Suprapubic skin (tissue), 4 donors: ENCODE measurements around the gene GNB1. TPM values are rescaled to one million over a fixed set of nuclear protein-coding genes. Genes with fewer than 3 reads are reported as not detected.

Source experiments
- DNase-seq, 2 donors: peaks; one replicate each; pipeline ENCODE4 v3.0.0-alpha.2; 2019; ENCODE audit warnings: low spot score in 2 of 2
- H3K27ac ChIP-seq: fragments of 200-600 bp; sonication (generic); one replicate; pipeline ENCODE4 v1.5.1; 2019
- H3K27me3 ChIP-seq: fragments of 200-600 bp; sonication (generic); one replicate; pipeline ENCODE4 v1.5.1; 2019
- H3K36me3 ChIP-seq: fragments of 200-600 bp; sonication (generic); one replicate; pipeline ENCODE4 v1.5.1; 2019
- H3K4me1 ChIP-seq: fragments of 200-600 bp; sonication (generic); one replicate; pipeline ENCODE4 v1.5.1; 2019
- H3K4me3 ChIP-seq: fragments of 200-600 bp; sonication (generic); one replicate; pipeline ENCODE4 v1.5.1; 2019; ENCODE audit warnings: mild to moderate bottlenecking
- H3K9me3 ChIP-seq: fragments of 200-600 bp; sonication (generic); one replicate; pipeline ENCODE4 v1.5.1; 2019
- CTCF ChIP-seq, 2 donors: fragments of 200-600 bp in 1 of 2; fragments of 450-650 bp in 1 of 2; sonication (generic) in 1 of 2; IDR thresholded peaks; one replicate each; pipeline ENCODE4 v1.5.1; 2016 to 2019; ENCODE audit warnings: antibody characterized with exemption in 2 of 2, mild to moderate bottlenecking in 1 of 2, moderate library complexity in 1 of 2
- EP300 ChIP-seq: sonication (generic); formaldehyde crosslinking; IDR thresholded peaks from one replicate; pipeline ENCODE4 v1.6.1; 2017; ENCODE audit warnings: antibody characterized with exemption
- POLR2A ChIP-seq, 2 donors: fragments of 450-650 bp; IDR thresholded peaks; one replicate each; pipeline ENCODE4 v1.6.1; 2017; ENCODE audit warnings: antibody characterized with exemption in 2 of 2, mild to moderate bottlenecking in 2 of 2, moderate library complexity in 2 of 2
- POLR2AphosphoS5 ChIP-seq, 3 donors: sonication (generic); formaldehyde crosslinking; IDR thresholded peaks; one replicate each; pipeline ENCODE4 v1.6.1; 2017; ENCODE audit warnings: antibody characterized with exemption in 3 of 3
- WGBS: methylation state at CpG from one replicate; pipeline ENCODE4 v1.1.5; 2018; 5-methylcytosine and 5-hydroxymethylcytosine counted together
- total RNA-seq, 4 donors: library from RNA; depleted of rRNA; stranded (reverse); fragments of >200 nt; gene quantifications; one replicate each; pipeline ENCODE4 v1.1.0, GENCODE V29; 2016

The GNB1 gene
- total RNA-seq, 4 donors from 2014 or later: 121 to 159 (median 153) TPM

DNA sequence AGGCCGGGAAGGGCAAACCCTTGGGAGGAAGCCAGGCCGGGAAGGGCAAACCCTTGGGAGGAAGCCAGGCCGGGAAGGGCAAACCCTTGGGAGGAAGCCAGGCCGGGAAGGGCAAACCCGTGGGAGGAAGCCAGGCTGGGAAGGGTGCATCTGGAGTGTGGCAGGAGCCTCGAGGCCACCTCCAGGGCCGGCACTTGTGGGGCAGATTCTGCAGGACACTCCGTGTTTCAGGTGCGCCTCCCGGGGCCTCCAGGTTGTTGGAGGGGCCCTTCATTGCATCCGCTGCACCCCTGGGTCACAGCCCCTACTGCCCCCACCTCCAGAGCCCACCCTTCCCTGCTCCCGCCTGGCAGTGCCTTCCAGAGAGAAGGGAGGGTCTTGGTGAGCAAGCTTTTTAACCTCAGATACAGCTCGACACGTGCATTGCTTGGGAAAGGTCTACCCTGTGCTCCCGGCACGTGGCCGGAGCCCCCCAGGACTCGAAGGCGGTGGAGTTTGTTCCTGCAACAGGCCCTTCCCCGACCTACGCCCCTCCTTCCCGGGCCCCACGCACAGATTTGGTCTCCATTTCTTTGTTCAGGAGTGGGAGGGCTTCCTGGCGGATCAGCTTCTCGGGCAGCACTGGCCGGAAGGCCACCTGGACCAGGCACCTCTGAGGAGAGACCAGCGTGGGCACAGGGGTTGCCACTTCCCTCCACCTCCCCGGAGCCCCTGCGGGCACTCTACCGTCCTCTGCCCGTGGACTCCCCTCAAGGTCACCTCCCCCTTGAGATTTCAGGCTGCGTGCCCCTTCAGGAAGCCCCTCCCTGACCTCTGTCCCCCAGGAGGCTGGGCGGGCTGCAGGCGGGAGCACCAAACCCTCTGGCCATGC, 37.6 kb upstream of the GNB1 start:
- no peak overlapping the region for H3K27ac ChIP-seq
- TF ChIP-seq POLR2A (IDR thresholded peaks at IDR 0.05) (no peak), CTCF (IDR thresholded peaks at IDR 0.05) (no peak), EP300 (no peak), POLR2AphosphoS5 (IDR thresholded peaks at IDR 0.05) (no peak)
- H3K27me3 ChIP-seq: no peaks in the 10 kb centered on the region
- peaks cover 11% of the 10 kb centered on the region for H3K4me1 ChIP-seq
- no peak overlapping the region for H3K4me3 ChIP-seq
- 57% methylated on average over 19 of the region's 34 CpGs for WGBS
- no peaks in the 10 kb centered on the region for H3K9me3 ChIP-seq
- H3K36me3 ChIP-seq: no peaks in the 10 kb centered on the region
- DNase-seq: peak in 1 of 2 donors; percentile 32

- DNase-seq: no peak
- Histone ChIP-seq H3K27me3 (no peaks in the 10 kb centered on the region), H3K4me3 (no peak overlapping the region), H3K36me3 (no peaks in the 10 kb centered on the region), H3K27ac (no peak overlapping the region), H3K9me3 (no peaks in the 10 kb centered on the region), H3K4me1 (peaks cover 11% of the 10 kb centered on the region)
- TF ChIP-seq POLR2AphosphoS5 (IDR thresholded peaks at IDR 0.05) (no peak), CTCF (IDR thresholded peaks at IDR 0.05) (no peak), EP300 (no peak), POLR2A (IDR thresholded peaks at IDR 0.05) (no peak)
- WGBS: 75% methylated on average over 24 of the region's 25 CpGs
Observed at GRCh38 chr1:1927751-1928150, 36.9 kb upstream of the GNB1 start.

DNA sequence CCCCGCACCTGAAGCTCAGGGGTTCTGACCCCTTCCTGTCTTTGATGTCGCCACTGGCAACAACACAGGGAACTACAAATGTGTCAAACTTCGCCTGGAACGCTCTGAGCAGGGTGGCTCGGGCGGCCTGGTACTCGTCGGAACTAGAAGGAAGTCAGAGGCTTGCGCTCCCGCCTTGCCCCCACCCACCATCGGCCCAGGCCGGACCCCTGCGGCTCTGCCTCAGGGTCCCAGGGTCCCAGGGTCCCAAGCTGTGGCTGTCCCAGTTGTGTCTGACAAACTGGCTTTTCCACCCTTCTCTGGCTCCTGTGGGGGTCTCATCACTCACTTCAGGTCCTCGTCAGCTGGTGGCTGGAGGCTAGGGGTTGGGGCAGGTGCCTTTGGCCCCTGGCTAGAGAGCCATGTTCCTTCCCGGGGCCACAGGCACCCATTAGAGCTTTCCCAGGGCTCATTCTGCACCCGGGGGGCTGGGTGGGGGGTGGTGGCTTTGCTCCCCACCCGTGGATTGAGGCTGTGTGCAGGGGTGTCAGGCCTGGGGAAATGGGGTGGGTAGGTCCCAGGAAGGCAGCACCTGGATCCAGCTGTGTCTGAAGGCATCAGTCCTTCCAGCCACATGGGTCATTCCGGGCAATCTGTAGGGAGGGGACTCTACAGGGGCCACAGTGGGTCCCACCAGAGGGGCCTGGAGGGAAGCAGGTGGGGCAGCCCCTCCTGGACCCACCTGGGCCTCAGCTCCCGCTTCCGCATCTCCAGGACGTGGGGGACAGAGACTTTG, 36.2 kb upstream of the GNB1 start:
- DNase-seq: peak in 1 of 2 donors; percentile 57
- Histone ChIP-seq H3K27me3 (no peaks in the 10 kb centered on the region), H3K4me1 (peaks cover 11% of the 10 kb centered on the region), H3K36me3 (no peaks in the 10 kb centered on the region), H3K4me3 (no peak overlapping the region), H3K9me3 (no peaks in the 10 kb centered on the region), H3K27ac (no peak overlapping the region)
- 67% methylated on average over 16 of the region's 21 CpGs for WGBS
- TF ChIP-seq EP300: no peak
- TF ChIP-seq POLR2A (IDR thresholded peaks at IDR 0.05): no peak
- no peak for TF ChIP-seq POLR2AphosphoS5 (IDR thresholded peaks at IDR 0.05)
- TF ChIP-seq CTCF (IDR thresholded peaks at IDR 0.05): no peak

DNA sequence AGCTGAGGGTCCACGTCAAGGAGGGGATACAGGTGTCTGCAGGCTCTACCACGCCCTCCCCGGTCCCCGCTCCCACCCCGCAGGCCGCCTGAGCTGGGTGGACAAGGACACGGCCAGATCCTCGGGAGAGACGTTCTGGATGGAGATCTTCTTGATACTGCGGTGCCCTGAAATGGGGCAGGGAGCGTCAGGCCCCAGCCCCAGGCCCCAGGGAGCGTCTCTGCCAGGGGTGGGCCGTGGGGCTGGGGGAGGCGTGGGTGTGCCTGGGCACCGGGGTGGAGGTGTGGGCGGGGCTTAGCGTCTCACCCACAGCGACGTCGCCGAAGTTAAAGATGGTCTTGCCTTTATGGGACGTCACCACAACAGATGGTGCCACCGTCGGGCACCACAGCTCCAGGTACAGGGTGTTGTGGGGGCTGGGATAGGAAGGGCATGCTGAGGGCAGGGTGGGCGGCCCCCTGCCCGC, 35.5 kb upstream of the GNB1 start:
- Histone ChIP-seq H3K9me3 (no peaks in the 10 kb centered on the region), H3K4me3 (no peak overlapping the region), H3K36me3 (no peaks in the 10 kb centered on the region), H3K27ac (no peak overlapping the region), H3K4me1 (peaks cover 11% of the 10 kb centered on the region), H3K27me3 (no peaks in the 10 kb centered on the region)
- peak in 1 of 2 donors; percentile 61 for DNase-seq
- 90% methylated on average over 2 of the region's 26 CpGs for WGBS
- no peak for TF ChIP-seq CTCF (IDR thresholded peaks at IDR 0.05)
- no peak for TF ChIP-seq POLR2AphosphoS5 (IDR thresholded peaks at IDR 0.05)
- no peak for TF ChIP-seq EP300
- TF ChIP-seq POLR2A (IDR thresholded peaks at IDR 0.05): no peak
